A204.1 (cell line): Measurements from ENCODE around the gene PBX1.

Experiments used
- FAIRE-seq: peaks from 2 replicates; lab custom pipeline; 2012; peaks lifted over from hg19 to GRCh38; lab: Jason Lieb, UNC

PBX1 gene

GRCh38 chr1:164830628-164831027 is 271.6 kb downstream of the PBX1 start:
- no peak for FAIRE-seq

- FAIRE-seq = no peak
Measured at GRCh38 chr1:164834641-164835040, 275.7 kb downstream of the PBX1 start.

GRCh38 chr1:164836614-164837018 is 277.6 kb downstream of the PBX1 start:
- no peak for FAIRE-seq

GRCh38 chr1:164838786-164839185 is 279.8 kb downstream of the PBX1 start:
- no peak for FAIRE-seq

GRCh38 chr1:164840936-164841335 is 282.0 kb downstream of the PBX1 start:
- FAIRE-seq = no peak

- no peak for FAIRE-seq
Measured at GRCh38 chr1:164841702-164842465, 282.9 kb downstream of the PBX1 start.

GRCh38 chr1:164842870-164843269 is 283.9 kb downstream of the PBX1 start:
- no peak for FAIRE-seq

GRCh38 chr1:164843743-164844500 is 284.9 kb downstream of the PBX1 start:
- FAIRE-seq = no peak

- FAIRE-seq = no peak
Measured at GRCh38 chr1:164846731-164847691, 288.0 kb downstream of the PBX1 start.

- no peak for FAIRE-seq
Measured at GRCh38 chr1:164853146-164853545, 294.2 kb downstream of the PBX1 start.

- FAIRE-seq = no peak
Measured at GRCh38 chr1:164855716-164856329, 296.8 kb downstream of the PBX1 start.

GRCh38 chr1:164856381-164856780 is 297.4 kb downstream of the PBX1 start:
- FAIRE-seq = no peak

- FAIRE-seq = no peak
Measured at GRCh38 chr1:164857439-164857838, 298.5 kb downstream of the PBX1 start.

- FAIRE-seq = no peak
Measured at GRCh38 chr1:164858096-164858632, 299.2 kb downstream of the PBX1 start.

GRCh38 chr1:164861632-164862031 is 302.6 kb downstream of the PBX1 start:
- FAIRE-seq = no peak

- no peak for FAIRE-seq
Measured at GRCh38 chr1:164863056-164863455, 304.1 kb downstream of the PBX1 start.

- no peak for FAIRE-seq
Measured at GRCh38 chr1:164864161-164864560, 305.2 kb downstream of the PBX1 start.

GRCh38 chr1:164865385-164865784 is 306.4 kb downstream of the PBX1 start:
- FAIRE-seq = no peak

GRCh38 chr1:164867590-164867989 is 308.6 kb downstream of the PBX1 start:
- no peak for FAIRE-seq

- no peak for FAIRE-seq
Measured at GRCh38 chr1:164868990-164869389, 310.0 kb downstream of the PBX1 start.

GRCh38 chr1:164875518-164875917 is 316.5 kb downstream of the PBX1 start:
- FAIRE-seq = no peak
